Smooth muscle cell (in vitro differentiated cells): ENCODE data around the gene HERC6. TPM values are rescaled to one million over a fixed set of nuclear protein-coding genes. Genes with fewer than 3 reads are reported as not detected.
"Not testable (repeated sequence)": the region's sequence is repeated elsewhere in the genome, so short reads cannot be mapped to it uniquely, and the experiment has no call there.

ENCODE experiments used
- DNase-seq: peaks from one replicate; lab custom pipeline; 2025; ENCODE audit not compliant: unreplicated experiment; lab: John Stamatoyannopoulos, UW
- H2AFZ ChIP-seq: fragments of 200-600 bp; sonication (generic); 2 replicates; pipeline ENCODE4 v1.6.0; 2016; ENCODE audit warnings: antibody characterized with exemption, low read depth, mild to moderate bottlenecking
- H3F3A ChIP-seq: fragments of 200-600 bp; sonication (generic); 2 replicates; pipeline ENCODE4 v1.6.0; 2017; ENCODE audit warnings: antibody characterized with exemption, low read depth
- H3K27ac ChIP-seq: fragments of 200-600 bp; sonication (generic); 2 replicates; pipeline ENCODE4 v1.5.1; 2016; ENCODE audit warnings: low read depth, mild to moderate bottlenecking
- H3K27me3 ChIP-seq: fragments of 200-600 bp; sonication (generic); 2 replicates; pipeline ENCODE4 v1.6.1; 2016; ENCODE audit warnings: low read depth, mild to moderate bottlenecking
- H3K36me3 ChIP-seq: fragments of 200-600 bp; sonication (generic); 2 replicates; pipeline ENCODE4 v1.5.1; 2016; ENCODE audit warnings: low read depth
- H3K4me1 ChIP-seq: fragments of 200-600 bp; sonication (generic); 2 replicates; pipeline ENCODE4 v1.5.1; 2016; ENCODE audit warnings: low read depth
- H3K4me2 ChIP-seq: fragments of 200-600 bp; sonication (generic); 2 replicates; pipeline ENCODE4 v1.6.0; 2016; ENCODE audit warnings: mild to moderate bottlenecking
- H3K4me3 ChIP-seq: fragments of 200-600 bp; sonication (generic); 2 replicates; pipeline ENCODE4 v1.5.1; 2016; ENCODE audit warnings: mild to moderate bottlenecking
- H3K79me2 ChIP-seq: fragments of 200-600 bp; sonication (generic); 2 replicates; pipeline ENCODE4 v1.6.0; 2016; ENCODE audit warnings: low read depth, mild to moderate bottlenecking
- H3K9ac ChIP-seq: fragments of 200-600 bp; sonication (generic); 2 replicates; pipeline ENCODE4 v1.6.0; 2016; ENCODE audit warnings: low read depth
- H3K9me3 ChIP-seq: fragments of 200-600 bp; sonication (generic); replicated peaks from 2 replicates; pipeline ENCODE4 v1.5.1; 2016; ENCODE audit warnings: low read depth
- H4K20me1 ChIP-seq: fragments of 200-600 bp; sonication (generic); 2 replicates; pipeline ENCODE4 v1.6.0; 2016; ENCODE audit warnings: low read depth
- CTCF ChIP-seq: fragments of 200-600 bp; sonication (generic); IDR thresholded peaks from 2 replicates; pipeline ENCODE4 v1.5.1; 2017; ENCODE audit warnings: borderline replicate concordance, mild to moderate bottlenecking, antibody characterized with exemption; ENCODE audit not compliant: insufficient read depth, poor library complexity, severe bottlenecking
- WGBS: methylation state at CpG from one replicate; pipeline ENCODE4 v1.1.7; 2016; ENCODE audit warnings: low lambda C conversion rate; 5-methylcytosine and 5-hydroxymethylcytosine counted together
- polyA plus RNA-seq: library from polyadenylated mRNA; unstranded; fragments of >200 nt; fragmentation: Nextera tagmentation; extraction: Ambion mirVana; gene quantifications from 2 replicates; pipeline ENCODE4 v1.2.1, GENCODE V29; 2016
- total RNA-seq: library from RNA; depleted of rRNA; stranded (reverse); fragments of >200 nt; gene quantifications from 2 replicates; pipeline ENCODE4 v1.2.3, GENCODE V29; 2014

HERC6 gene
- total and polyA plus RNA-seq, 2 experiments from 2014 or later, result 0.39 to 0.45 TPM

- DNase-seq, result no peak
- Histone ChIP-seq H3K9ac (no peak overlapping the region), H3K9me3 (no peaks in the 10 kb centered on the region), H3K36me3 (no peaks in the 10 kb centered on the region), H4K20me1 (no peaks in the 10 kb centered on the region), H3K79me2 (no peaks in the 10 kb centered on the region), H3K27me3 (no peaks in the 10 kb centered on the region), H3K27ac (no peak overlapping the region), H3K4me1 (no peaks in the 10 kb centered on the region), H3K4me2 (no peak overlapping the region), H2AFZ (no peak overlapping the region), H3F3A (no peaks in the 10 kb centered on the region), H3K4me3 (no peak overlapping the region)
- WGBS, result 95% methylated on average over 2 of the region's 2 CpGs
- TF ChIP-seq CTCF, result no peak
These were observed 12.2 kb upstream of the HERC6 start for GRCh38 chr4:88366460-88366859.

GRCh38 chr4:88367826-88368225 is 10.8 kb upstream of the HERC6 start:
- WGBS, result 93% methylated on average over 5 of the region's 5 CpGs
- no peaks in the 10 kb centered on the region for H3K36me3 ChIP-seq
- no peak overlapping the region for H2AFZ ChIP-seq
- H3K9me3 ChIP-seq, result no peaks in the 10 kb centered on the region
- no peak overlapping the region for H3K9ac ChIP-seq
- no peaks in the 10 kb centered on the region for H3F3A ChIP-seq
- no peaks in the 10 kb centered on the region for H3K79me2 ChIP-seq
- no peak for DNase-seq
- H3K4me3 ChIP-seq, result no peak overlapping the region
- H4K20me1 ChIP-seq, result no peaks in the 10 kb centered on the region
- TF ChIP-seq CTCF, result no peak
- no peak overlapping the region for H3K27ac ChIP-seq
- H3K27me3 ChIP-seq, result no peaks in the 10 kb centered on the region
- H3K4me2 ChIP-seq, result no peak overlapping the region
- H3K4me1 ChIP-seq, result no peaks in the 10 kb centered on the region

- H3K4me2 ChIP-seq, H3K9ac ChIP-seq, H3K36me3 ChIP-seq, H4K20me1 ChIP-seq, H3F3A ChIP-seq, H3K79me2 ChIP-seq, DNase-seq, H3K27ac ChIP-seq, H3K27me3 ChIP-seq, H3K4me1 ChIP-seq, H3K4me3 ChIP-seq, H2AFZ ChIP-seq, H3K9me3 ChIP-seq: not testable (repeated sequence)
- WGBS, result 87% methylated on average over 7 of the region's 7 CpGs
- TF ChIP-seq CTCF, result peak; percentile 53
These were observed 9.4 kb upstream of the HERC6 start for GRCh38 chr4:88369180-88369812.

GRCh38 chr4:88381123-88381522 is 2.5 kb downstream of the HERC6 start:
- TF ChIP-seq CTCF, result no peak

More at GRCh38 chr4:88381123-88381522, 2.5 kb downstream of the HERC6 start:
- Histone ChIP-seq H2AFZ (no peak overlapping the region), H3K9ac (no peak overlapping the region), H3K9me3 (no peaks in the 10 kb centered on the region), H3K27ac (no peak overlapping the region), H3K4me1 (no peaks in the 10 kb centered on the region), H3K36me3 (no peaks in the 10 kb centered on the region), H3K4me3 (no peak overlapping the region), H3K27me3 (peaks cover 7% of the 10 kb centered on the region), H3K79me2 (no peaks in the 10 kb centered on the region), H3K4me2 (no peak overlapping the region), H4K20me1 (no peaks in the 10 kb centered on the region), H3F3A (no peaks in the 10 kb centered on the region)
- WGBS, result 97% methylated on average over 4 of the region's 4 CpGs
- no peak for DNase-seq
